H7 (cell line): ENCODE measurements around the gene AQP5. TPM values are rescaled to one million over a fixed set of nuclear protein-coding genes. Genes with fewer than 3 reads are reported as not detected.
A peak's percentile ranks its signal among the peaks of the same experiment; 100 is the strongest.

Source experiments
- DNase-seq: peaks from one replicate; pipeline ENCODE4 v3.0.0; 2012
- H3K27me3 ChIP-seq: 2 replicates; pipeline ENCODE4 v1.6.0; 2011; ENCODE audit warnings: mild to moderate bottlenecking, low read length; ENCODE audit not compliant: control insufficient read depth, insufficient read depth
- H3K36me3 ChIP-seq: replicated peaks from 2 replicates; pipeline ENCODE4 v1.5.1; 2011; ENCODE audit warnings: low read length; ENCODE audit not compliant: control insufficient read depth, insufficient read depth
- H3K4me3 ChIP-seq: 2 replicates; pipeline ENCODE4 v1.5.1; 2011; ENCODE audit warnings: low read depth, mild to moderate bottlenecking, control low read depth, low read length, moderate library complexity; ENCODE audit not compliant: insufficient read depth
- total RNA-seq: library from RNA; depleted of rRNA; stranded (reverse); fragments of >200 nt; shearing (Covaris generic); gene quantifications from 2 replicates; pipeline ENCODE4 v1.2.3, GENCODE V29; 2014

The AQP5 gene
- total RNA-seq, 1 experiment from 2014 or later: 1.7 TPM

GRCh38 chr12:49950273-49951251, 11.1 kb upstream of the AQP5 start, which contains the start of gene AQP2:
AQP2 (plus strand) TSS chr12:49950737; CDS start chr12:49950831, 94 bp downstream.
- DNase-seq: no peak
- Histone ChIP-seq H3K36me3 (no peaks in the 10 kb centered on the region), H3K4me3 (no peak within 1 kb of the TSS), H3K27me3 (no peaks in the 10 kb centered on the region; the same call in 1 of the 2 replicates)

DNA sequence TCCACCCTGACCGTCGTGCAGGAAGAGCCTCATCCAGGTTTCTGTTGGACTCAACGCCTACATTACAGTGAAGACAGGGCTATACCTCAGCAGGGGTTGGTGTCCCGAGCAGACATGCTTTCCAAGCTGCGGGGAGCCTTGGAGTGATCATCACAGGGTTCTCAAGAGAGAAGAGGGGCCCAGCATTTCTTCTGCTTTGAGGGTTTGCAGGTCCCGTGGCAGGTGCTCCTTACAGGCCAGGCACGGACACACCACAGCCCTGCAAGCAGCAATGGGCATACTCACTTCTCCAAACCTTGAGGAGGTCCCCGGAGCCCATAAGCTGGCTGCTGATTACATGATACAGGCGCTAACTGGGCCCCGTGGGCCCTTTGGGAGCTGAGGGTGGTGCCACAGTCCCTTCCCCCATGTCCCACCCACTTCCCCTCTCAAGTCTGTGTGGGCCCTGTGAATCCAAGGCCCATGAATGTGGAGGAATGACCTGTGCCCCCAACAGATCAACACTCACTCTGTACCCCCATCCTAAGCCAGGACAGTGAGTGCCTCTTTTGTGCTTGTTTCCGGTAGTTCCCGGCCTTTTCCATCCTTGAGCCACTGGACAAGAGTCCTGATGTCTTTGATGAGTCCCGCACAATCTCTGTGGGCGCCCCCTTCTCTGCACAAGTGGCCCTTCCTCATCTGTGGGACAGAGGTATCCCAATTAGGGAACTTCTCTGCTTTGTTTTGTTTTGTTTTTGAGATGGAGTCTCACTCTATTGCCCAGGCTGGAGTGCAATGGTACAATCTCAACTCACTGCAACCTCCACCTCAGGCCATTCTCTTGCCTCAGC, 10.0 kb upstream of the AQP5 start:
- no peak for DNase-seq
- no peak overlapping the region for H3K4me3 ChIP-seq
- no peaks in the 10 kb centered on the region for H3K36me3 ChIP-seq
- peaks cover 1% of the 10 kb centered on the region; the same call in 1 of the 2 replicates for H3K27me3 ChIP-seq

- no peak overlapping the region for H3K4me3 ChIP-seq
- H3K27me3 ChIP-seq: peaks cover 4% of the 10 kb centered on the region; the same call in 1 of the 2 replicates
- H3K36me3 ChIP-seq: no peaks in the 10 kb centered on the region
- DNase-seq: no peak
Measured at GRCh38 chr12:49952391-49953055, 9.1 kb upstream of the AQP5 start.

- DNase-seq: no peak
- Histone ChIP-seq H3K36me3 (no peaks in the 10 kb centered on the region), H3K27me3 (peaks cover 4% of the 10 kb centered on the region; the same call in 1 of the 2 replicates), H3K4me3 (no peak overlapping the region)
Measured at GRCh38 chr12:49953151-49953550, 8.5 kb upstream of the AQP5 start.

- Histone ChIP-seq H3K4me3 (no peak overlapping the region), H3K36me3 (no peaks in the 10 kb centered on the region), H3K27me3 (peaks cover 7% of the 10 kb centered on the region)
- no peak for DNase-seq
Measured at GRCh38 chr12:49953961-49954846, 7.5 kb upstream of the AQP5 start.

GRCh38 chr12:49954863-49955830, 6.5 kb upstream of the AQP5 start:
- peak; percentile 80 for DNase-seq
- no peaks in the 10 kb centered on the region for H3K36me3 ChIP-seq
- H3K4me3 ChIP-seq: peak overlapping the region; percentile 1; the same call in 1 of the 2 replicates
- peaks cover 13% of the 10 kb centered on the region for H3K27me3 ChIP-seq

DNA sequence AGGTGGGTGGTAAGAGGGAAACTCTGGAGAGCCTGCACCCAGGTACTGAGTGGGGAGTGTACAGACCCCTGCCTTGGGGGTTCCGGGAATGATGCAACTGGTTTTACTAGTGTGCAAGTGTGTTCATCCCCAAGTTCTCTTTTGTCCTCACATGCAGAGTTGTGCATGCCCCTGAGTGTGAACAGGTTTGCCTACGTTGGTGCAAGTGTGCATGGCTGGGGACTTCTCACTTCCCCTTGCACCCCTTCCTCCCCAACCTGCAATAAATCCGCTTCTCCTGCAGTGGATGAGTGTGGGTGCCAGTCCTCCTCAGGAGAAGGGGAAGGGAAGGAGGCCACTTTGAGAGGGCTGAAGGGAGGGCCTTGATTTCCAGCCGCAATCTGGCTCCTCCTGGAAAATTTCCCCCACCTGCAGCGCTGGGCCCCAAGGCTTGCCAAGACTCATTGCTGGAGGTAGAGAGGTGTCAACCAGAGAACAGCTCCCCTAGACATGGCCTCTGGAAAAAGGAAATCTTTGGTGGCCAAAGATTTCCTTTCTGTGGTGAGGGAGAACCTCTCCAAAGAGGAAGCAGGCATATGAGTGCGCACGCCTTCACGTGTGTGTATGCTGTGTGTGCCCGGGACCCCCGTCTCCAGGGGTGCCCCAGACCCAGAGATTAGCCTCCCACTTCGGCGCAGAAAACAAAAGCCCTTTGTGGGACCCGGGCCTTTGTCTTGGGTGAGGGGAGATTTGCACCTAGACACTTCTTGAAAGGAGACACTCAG, 5.6 kb upstream of the AQP5 start:
- no peak overlapping the region for H3K4me3 ChIP-seq

GRCh38 chr12:49956663-49957569, 4.8 kb upstream of the AQP5 start:
- Histone ChIP-seq H3K4me3 (no peak overlapping the region), H3K36me3 (no peaks in the 10 kb centered on the region), H3K27me3 (peaks cover 28% of the 10 kb centered on the region)
- no peak for DNase-seq

More for the DNA sequence above, 5.6 kb upstream of the AQP5 start:
- no peak for DNase-seq
- H3K27me3 ChIP-seq: peaks cover 22% of the 10 kb centered on the region
- H3K36me3 ChIP-seq: no peaks in the 10 kb centered on the region

GRCh38 chr12:49957570-49957967, 4.1 kb upstream of the AQP5 start:
- Histone ChIP-seq H3K36me3 (no peaks in the 10 kb centered on the region), H3K4me3 (no peak overlapping the region), H3K27me3 (peaks cover 34% of the 10 kb centered on the region)
- DNase-seq: no peak

GRCh38 chr12:49959685-49960473, 1.8 kb upstream of the AQP5 start:
- Histone ChIP-seq H3K27me3 (peaks cover 39% of the 10 kb centered on the region), H3K36me3 (no peaks in the 10 kb centered on the region), H3K4me3 (no peak overlapping the region)
- peak; percentile 88 for DNase-seq
